ENCODE data around the gene ERCC8.
A peak's percentile ranks its signal among the peaks of the same experiment; 100 is the strongest.

ERCC8 gene

DNA sequence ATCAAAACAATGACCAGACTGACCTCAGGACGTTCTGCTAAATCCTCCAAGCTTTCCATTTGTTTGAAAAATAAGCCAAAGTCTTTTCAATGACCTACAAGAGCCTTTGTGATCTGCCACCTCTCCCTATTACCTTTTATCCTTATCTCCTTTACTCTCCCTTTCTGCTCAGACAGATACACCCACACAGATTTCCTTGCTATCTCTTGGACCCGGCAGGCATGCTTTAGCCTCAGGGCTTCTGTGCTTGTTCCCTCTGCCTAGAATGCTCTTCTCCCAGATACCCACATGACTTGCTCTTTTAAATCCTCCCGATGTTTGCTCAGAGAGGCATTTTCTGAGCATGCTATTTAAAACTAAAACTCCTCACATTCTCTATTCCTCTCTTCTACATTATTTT is 91.9 kb downstream of the ERCC8 start:
- DNase-seq (ENCODE audit: low read depth): no peak
- no peak overlapping the region for H3K4me3 ChIP-seq (ENCODE audit: low read depth, low read length)
- TF ChIP-seq CTCF (IDR thresholded peaks at IDR 0.05; ENCODE audit: control insufficient read depth, extremely low read depth, insufficient read depth): no peak

GRCh38 chr5:60852317-60852716 is 92.6 kb downstream of the ERCC8 start:
- no peak overlapping the region for H3K4me3 ChIP-seq (ENCODE audit: low read depth, low read length)
- TF ChIP-seq CTCF (IDR thresholded peaks at IDR 0.05; ENCODE audit: control insufficient read depth, extremely low read depth, insufficient read depth): no peak
- no peak for DNase-seq (ENCODE audit: low read depth)

DNA sequence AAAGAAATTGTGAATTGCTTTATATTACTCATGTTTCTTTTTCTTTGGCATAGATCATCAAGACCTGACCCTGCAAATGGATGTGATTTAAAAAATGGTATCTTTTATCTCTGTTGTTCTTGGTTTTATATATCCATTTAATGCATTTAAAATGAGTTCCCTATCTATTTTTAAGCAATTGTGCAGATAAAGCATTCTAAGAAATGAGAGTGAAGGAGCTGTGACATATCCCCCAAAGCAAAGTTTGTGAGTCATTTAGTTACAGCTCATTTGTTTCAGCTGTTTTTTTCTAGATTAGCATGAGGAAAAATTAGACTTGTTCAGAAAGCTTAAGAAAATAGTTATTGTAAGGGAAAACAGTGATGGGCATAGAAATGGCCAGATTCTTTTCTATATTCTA is 93.2 kb downstream of the ERCC8 start:
- DNase-seq (ENCODE audit: low read depth): no peak
- H3K4me3 ChIP-seq (ENCODE audit: low read depth, low read length): no peak overlapping the region
- no peak for TF ChIP-seq CTCF (IDR thresholded peaks at IDR 0.05; ENCODE audit: control insufficient read depth, extremely low read depth, insufficient read depth)

GRCh38 chr5:60846298-60846697 is 98.6 kb downstream of the ERCC8 start:
- no peak for TF ChIP-seq CTCF (IDR thresholded peaks at IDR 0.05; ENCODE audit: control insufficient read depth, extremely low read depth, insufficient read depth)
- no peak for DNase-seq (ENCODE audit: low read depth)
- H3K4me3 ChIP-seq (ENCODE audit: low read depth, low read length): no peak overlapping the region

DNA sequence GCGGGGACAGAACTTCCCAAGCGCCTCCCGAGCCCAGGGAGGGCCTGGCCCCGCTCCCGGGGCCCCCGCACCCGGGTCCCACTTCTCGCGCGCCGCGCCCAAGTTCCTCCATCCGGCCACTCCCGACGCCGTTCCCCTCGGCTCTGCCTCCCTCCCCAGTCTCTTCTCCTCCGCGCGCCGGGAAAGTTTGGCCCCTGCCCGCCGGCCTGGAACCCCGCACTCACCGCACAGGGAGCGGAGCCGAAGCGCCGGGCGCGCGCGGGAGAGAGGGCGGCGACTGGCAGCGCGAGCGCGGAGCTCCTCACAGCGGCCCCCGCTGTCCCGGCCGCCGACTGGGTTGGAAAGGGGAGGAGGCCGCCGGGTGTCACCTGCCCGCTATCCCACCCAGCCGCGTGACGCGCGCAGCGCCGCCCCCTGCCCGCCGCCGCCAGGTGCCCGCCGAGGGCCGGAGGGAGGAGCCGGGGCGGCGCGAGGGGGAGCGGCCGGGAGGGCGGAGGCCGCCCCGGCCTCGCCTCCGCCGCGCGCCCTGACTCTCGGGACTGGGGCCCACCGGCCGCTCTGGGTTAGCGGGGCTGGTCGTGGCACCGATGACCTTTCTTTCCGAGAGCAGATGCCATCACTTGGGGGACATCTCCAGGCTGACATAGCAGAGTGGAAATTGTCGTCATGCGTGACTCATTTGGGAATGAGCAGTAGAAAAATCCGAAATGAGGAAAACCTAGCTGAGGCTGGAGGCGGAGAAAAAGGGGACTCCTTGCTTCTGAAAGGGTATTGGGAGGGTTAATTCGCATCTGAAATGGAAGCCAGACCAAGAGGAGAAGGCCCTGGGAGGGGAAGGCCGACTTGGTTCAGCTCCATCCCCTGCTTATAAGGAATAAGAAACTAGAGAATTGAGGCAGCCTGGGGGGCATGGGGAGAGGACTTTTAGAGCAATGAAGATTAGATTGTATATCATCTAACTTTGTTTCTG is 100.6 kb downstream of the ERCC8 start, which contains the start of gene ELOVL7:
Gene ELOVL7, minus strand, starts transcription at position 334 of the 970 bp plus-strand sequence. CDS start 56,872 bp downstream, outside the sequence.
- H3K4me3 ChIP-seq (ENCODE audit: low read depth, low read length): peak within 1 kb of the TSS; percentile 86
- no peak for DNase-seq (ENCODE audit: low read depth)
- peak; percentile 68 for TF ChIP-seq CTCF (IDR thresholded peaks at IDR 0.05; ENCODE audit: control insufficient read depth, extremely low read depth, insufficient read depth)

GRCh38 chr5:60843386-60843935 is 101.4 kb downstream of the ERCC8 start:
- no peak for DNase-seq (ENCODE audit: low read depth)
- TF ChIP-seq CTCF (IDR thresholded peaks at IDR 0.05; ENCODE audit: control insufficient read depth, extremely low read depth, insufficient read depth): peak; percentile 4; the same call in 1 of the 2 replicates
- peak overlapping the region; percentile 86 for H3K4me3 ChIP-seq (ENCODE audit: low read depth, low read length)
